ENCODE data around the gene HS3ST4.

DNA sequence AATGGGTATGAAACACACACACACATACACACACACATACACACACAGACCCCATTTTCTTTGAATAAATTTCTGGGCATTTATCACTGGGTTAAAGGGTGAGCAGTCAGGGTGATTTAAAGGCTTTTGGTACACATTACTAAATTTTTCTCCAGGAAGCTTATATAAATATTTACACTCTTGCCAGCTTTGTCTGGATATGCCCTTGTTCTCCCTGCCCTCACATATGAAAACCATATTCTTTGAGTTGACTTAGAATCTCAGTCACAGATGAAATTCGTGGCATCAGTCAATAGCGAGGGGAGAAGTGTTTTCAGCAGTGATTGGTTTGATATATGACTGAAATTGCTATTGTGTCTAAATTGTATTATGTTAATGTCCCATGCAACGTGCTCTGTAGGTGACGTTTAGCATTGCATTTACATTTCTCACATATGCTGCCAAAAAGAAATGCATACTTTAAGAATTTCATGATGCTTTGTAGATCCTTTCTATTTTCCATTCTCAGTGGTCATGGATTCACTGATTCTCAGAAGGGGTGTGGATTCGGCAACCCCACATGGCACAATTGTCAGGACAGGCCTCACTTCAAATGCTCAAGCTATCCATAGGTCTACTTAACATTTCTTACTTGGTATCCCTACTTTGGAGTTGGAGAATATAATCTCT, 34.8 kb downstream of the HS3ST4 start:
- TF ChIP-seq POLR2A (IDR thresholded peaks at IDR 0.05; ENCODE audit: low read depth, low read length) (no peak), SIN3A (IDR thresholded peaks at IDR 0.05; ENCODE audit: low read depth, low read length) (no peak), NFXL1 (IDR thresholded peaks at IDR 0.05; ENCODE audit: borderline replicate concordance) (no peak), SREBF2 (IDR thresholded peaks at IDR 0.05; ENCODE audit: low read length) (no peak), SUZ12 (IDR thresholded peaks at IDR 0.05; ENCODE audit: unreplicated experiment) (no peak)
- TF ChIP-seq, protein P1, sequence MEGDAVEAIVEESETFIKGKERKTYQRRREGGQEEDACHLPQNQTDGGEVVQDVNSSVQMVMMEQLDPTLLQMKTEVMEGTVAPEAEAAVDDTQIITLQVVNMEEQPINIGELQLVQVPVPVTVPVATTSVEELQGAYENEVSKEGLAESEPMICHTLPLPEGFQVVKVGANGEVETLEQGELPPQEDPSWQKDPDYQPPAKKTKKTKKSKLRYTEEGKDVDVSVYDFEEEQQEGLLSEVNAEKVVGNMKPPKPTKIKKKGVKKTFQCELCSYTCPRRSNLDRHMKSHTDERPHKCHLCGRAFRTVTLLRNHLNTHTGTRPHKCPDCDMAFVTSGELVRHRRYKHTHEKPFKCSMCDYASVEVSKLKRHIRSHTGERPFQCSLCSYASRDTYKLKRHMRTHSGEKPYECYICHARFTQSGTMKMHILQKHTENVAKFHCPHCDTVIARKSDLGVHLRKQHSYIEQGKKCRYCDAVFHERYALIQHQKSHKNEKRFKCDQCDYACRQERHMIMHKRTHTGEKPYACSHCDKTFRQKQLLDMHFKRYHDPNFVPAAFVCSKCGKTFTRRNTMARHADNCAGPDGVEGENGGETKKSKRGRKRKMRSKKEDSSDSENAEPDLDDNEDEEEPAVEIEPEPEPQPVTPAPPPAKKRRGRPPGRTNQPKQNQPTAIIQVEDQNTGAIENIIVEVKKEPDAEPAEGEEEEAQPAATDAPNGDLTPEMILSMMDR (IDR thresholded peaks at IDR 0.05 in 2 of 3, conservative IDR thresholded peaks at IDR 0.05 in 1 of 3; ENCODE audit: control insufficient read depth in 2 of 3, extremely low read depth in 1 of 3, insufficient read depth in 1 of 3, low read depth in 3 of 3, low read length in 3 of 3), result no peak
- TF ChIP-seq, protein P2, sequence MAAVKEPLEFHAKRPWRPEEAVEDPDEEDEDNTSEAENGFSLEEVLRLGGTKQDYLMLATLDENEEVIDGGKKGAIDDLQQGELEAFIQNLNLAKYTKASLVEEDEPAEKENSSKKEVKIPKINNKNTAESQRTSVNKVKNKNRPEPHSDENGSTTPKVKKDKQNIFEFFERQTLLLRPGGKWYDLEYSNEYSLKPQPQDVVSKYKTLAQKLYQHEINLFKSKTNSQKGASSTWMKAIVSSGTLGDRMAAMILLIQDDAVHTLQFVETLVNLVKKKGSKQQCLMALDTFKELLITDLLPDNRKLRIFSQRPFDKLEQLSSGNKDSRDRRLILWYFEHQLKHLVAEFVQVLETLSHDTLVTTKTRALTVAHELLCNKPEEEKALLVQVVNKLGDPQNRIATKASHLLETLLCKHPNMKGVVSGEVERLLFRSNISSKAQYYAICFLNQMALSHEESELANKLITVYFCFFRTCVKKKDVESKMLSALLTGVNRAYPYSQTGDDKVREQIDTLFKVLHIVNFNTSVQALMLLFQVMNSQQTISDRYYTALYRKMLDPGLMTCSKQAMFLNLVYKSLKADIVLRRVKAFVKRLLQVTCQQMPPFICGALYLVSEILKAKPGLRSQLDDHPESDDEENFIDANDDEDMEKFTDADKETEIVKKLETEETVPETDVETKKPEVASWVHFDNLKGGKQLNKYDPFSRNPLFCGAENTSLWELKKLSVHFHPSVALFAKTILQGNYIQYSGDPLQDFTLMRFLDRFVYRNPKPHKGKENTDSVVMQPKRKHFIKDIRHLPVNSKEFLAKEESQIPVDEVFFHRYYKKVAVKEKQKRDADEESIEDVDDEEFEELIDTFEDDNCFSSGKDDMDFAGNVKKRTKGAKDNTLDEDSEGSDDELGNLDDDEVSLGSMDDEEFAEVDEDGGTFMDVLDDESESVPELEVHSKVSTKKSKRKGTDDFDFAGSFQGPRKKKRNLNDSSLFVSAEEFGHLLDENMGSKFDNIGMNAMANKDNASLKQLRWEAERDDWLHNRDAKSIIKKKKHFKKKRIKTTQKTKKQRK (IDR thresholded peaks at IDR 0.05; ENCODE audit: low read depth, low read length), result no peak
- TF ChIP-seq, protein P3, sequence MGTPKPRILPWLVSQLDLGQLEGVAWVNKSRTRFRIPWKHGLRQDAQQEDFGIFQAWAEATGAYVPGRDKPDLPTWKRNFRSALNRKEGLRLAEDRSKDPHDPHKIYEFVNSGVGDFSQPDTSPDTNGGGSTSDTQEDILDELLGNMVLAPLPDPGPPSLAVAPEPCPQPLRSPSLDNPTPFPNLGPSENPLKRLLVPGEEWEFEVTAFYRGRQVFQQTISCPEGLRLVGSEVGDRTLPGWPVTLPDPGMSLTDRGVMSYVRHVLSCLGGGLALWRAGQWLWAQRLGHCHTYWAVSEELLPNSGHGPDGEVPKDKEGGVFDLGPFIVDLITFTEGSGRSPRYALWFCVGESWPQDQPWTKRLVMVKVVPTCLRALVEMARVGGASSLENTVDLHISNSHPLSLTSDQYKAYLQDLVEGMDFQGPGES (IDR thresholded peaks at IDR 0.05), result no peak

Measured in GM12878 (cell line).